Measurements from ENCODE around the gene PLIN3.
"Not testable (repeated sequence)": the region's sequence is repeated elsewhere in the genome, so short reads cannot be mapped to it uniquely, and the experiment has no call there.

PLIN3 gene

GRCh38 chr19:4891066-4891465 lies 23.6 kb upstream of the PLIN3 start:
- no peak for DNase-seq (ENCODE audit: low spot score)

- no peak for DNase-seq (ENCODE audit: low spot score)
These were observed 21.8 kb upstream of the PLIN3 start for GRCh38 chr19:4889034-4889815.

GRCh38 chr19:4887803-4888202 lies 20.3 kb upstream of the PLIN3 start:
- not testable (repeated sequence) for DNase-seq (ENCODE audit: low spot score)

- DNase-seq (ENCODE audit: low spot score): not testable (repeated sequence)
These were observed 17.5 kb upstream of the PLIN3 start for GRCh38 chr19:4884993-4885392.

- not testable (repeated sequence) for DNase-seq (ENCODE audit: low spot score)
These were observed 15.4 kb upstream of the PLIN3 start for GRCh38 chr19:4882874-4883273.

- no peak for DNase-seq (ENCODE audit: low spot score)
These were observed 11.6 kb upstream of the PLIN3 start for GRCh38 chr19:4879041-4879440.

- DNase-seq (ENCODE audit: low spot score): no peak
These were observed 11.1 kb upstream of the PLIN3 start for GRCh38 chr19:4878491-4878968.

GRCh38 chr19:4877753-4878490 lies 10.5 kb upstream of the PLIN3 start:
- no peak for DNase-seq (ENCODE audit: low spot score)

- DNase-seq (ENCODE audit: low spot score): no peak
These were observed 6.5 kb upstream of the PLIN3 start for GRCh38 chr19:4873930-4874329.

- no peak for DNase-seq (ENCODE audit: low spot score)
These were observed 4.2 kb upstream of the PLIN3 start for GRCh38 chr19:4871711-4872110.

- DNase-seq (ENCODE audit: low spot score): no peak
These were observed 2.7 kb upstream of the PLIN3 start for GRCh38 chr19:4870025-4870700.

GRCh38 chr19:4868286-4868834 lies 893 bp upstream of the PLIN3 start:
- no peak for DNase-seq (ENCODE audit: low spot score)

- peak; percentile 24 for DNase-seq (ENCODE audit: low spot score)
These were observed 657 bp downstream of the PLIN3 start for GRCh38 chr19:4866595-4867424.

- DNase-seq (ENCODE audit: low spot score): no peak
These were observed 6.3 kb downstream of the PLIN3 start for GRCh38 chr19:4861147-4861546.

- no peak for DNase-seq (ENCODE audit: low spot score)
These were observed 7.8 kb downstream of the PLIN3 start for GRCh38 chr19:4859697-4860096.

- DNase-seq (ENCODE audit: low spot score): not testable (repeated sequence)
These were observed 11.0 kb downstream of the PLIN3 start for GRCh38 chr19:4856468-4856867.

GRCh38 chr19:4853506-4853905 lies 14.0 kb downstream of the PLIN3 start:
- not testable (repeated sequence) for DNase-seq (ENCODE audit: low spot score)

- no peak for DNase-seq (ENCODE audit: low spot score)
These were observed 15.0 kb downstream of the PLIN3 start for GRCh38 chr19:4852484-4852883.

- peak; percentile 68 for DNase-seq (ENCODE audit: low spot score)
These were observed 15.7 kb downstream of the PLIN3 start for GRCh38 chr19:4851551-4852290.

GRCh38 chr19:4849019-4849418 lies 18.4 kb downstream of the PLIN3 start:
- no peak for DNase-seq (ENCODE audit: low spot score)

Data from hematopoietic multipotent progenitor cell treated with erythropoietin and hydrocortisone succinate and interleukin-3 and kit ligand, for 15 days (in vitro differentiated cells).